Measurements from ENCODE around the gene RCCD1. TPM values are rescaled to one million over a fixed set of nuclear protein-coding genes. Genes with fewer than 3 reads are reported as not detected.

Gene RCCD1
- total RNA-seq, 1 donor from 2014 or later: 21.5 TPM

DNA sequence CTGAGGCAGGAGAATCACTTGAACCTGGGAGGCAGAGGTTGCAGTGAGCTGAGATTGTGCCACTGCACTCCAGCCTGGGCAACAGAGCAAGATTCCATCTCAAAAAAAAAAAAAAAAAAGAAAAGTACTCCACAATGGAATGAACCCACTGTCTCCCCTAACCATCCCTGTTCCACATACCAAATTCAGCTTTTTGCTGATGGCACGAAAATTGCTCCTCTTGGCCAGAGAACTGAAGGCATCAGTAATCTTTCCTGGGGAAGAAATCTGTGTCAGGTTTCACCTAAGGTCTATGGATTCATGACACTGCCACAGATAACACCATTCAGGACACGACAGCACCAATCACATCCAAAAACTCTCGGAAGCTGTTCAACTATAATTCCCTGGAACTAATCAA is 46.5 kb downstream of the RCCD1 start:
- TF ChIP-seq, protein P1, sequence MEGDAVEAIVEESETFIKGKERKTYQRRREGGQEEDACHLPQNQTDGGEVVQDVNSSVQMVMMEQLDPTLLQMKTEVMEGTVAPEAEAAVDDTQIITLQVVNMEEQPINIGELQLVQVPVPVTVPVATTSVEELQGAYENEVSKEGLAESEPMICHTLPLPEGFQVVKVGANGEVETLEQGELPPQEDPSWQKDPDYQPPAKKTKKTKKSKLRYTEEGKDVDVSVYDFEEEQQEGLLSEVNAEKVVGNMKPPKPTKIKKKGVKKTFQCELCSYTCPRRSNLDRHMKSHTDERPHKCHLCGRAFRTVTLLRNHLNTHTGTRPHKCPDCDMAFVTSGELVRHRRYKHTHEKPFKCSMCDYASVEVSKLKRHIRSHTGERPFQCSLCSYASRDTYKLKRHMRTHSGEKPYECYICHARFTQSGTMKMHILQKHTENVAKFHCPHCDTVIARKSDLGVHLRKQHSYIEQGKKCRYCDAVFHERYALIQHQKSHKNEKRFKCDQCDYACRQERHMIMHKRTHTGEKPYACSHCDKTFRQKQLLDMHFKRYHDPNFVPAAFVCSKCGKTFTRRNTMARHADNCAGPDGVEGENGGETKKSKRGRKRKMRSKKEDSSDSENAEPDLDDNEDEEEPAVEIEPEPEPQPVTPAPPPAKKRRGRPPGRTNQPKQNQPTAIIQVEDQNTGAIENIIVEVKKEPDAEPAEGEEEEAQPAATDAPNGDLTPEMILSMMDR (IDR thresholded peaks at IDR 0.05; ENCODE audit: unreplicated experiment): no peak

DNA sequence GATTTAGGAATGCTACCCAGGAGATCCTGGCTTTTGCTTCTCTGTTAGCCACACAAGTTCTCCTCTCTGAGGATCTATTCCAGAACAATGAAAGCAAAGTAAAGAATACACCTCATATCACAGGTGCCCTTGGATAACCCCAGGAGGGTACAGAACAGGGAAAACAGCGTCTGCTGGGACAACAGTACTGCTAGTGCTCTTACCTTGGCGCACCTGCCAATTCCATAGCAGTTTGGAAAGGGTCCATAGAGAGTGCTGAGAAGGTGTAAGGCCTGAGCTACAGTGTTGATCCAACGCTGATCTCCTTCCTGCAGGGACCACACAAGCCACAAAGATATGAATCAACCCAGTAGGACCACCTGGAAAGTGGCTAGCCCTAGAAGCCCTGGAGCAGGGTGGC is 52.6 kb downstream of the RCCD1 start:
- no peak overlapping the region for H3K27ac Mint-ChIP-seq

More for the DNA sequence above, 46.5 kb downstream of the RCCD1 start:
- no peaks in the 10 kb centered on the region for H3K9me3 Mint-ChIP-seq
- no peak overlapping the region for H3K27ac Mint-ChIP-seq
- no peaks in the 10 kb centered on the region for H3K27me3 Mint-ChIP-seq (ENCODE audit: low read depth)
- no peak for DNase-seq (ENCODE audit: low spot score in 2 of 2, unreplicated experiment in 2 of 2)
- peaks cover 48% of the 10 kb centered on the region for H3K36me3 Mint-ChIP-seq
- no peaks in the 10 kb centered on the region for H3K4me1 Mint-ChIP-seq
- no peak overlapping the region for H3K4me3 Mint-ChIP-seq

More for the DNA sequence above, 52.6 kb downstream of the RCCD1 start:
- TF ChIP-seq, protein P1 (IDR thresholded peaks at IDR 0.05; ENCODE audit: unreplicated experiment): no peak
- Mint-ChIP-seq H3K27me3 (ENCODE audit: low read depth) (no peaks in the 10 kb centered on the region), H3K4me3 (no peak overlapping the region), H3K36me3 (peaks cover 46% of the 10 kb centered on the region), H3K9me3 (no peaks in the 10 kb centered on the region), H3K4me1 (no peaks in the 10 kb centered on the region)
- no peak for DNase-seq (ENCODE audit: low spot score in 2 of 2, unreplicated experiment in 2 of 2)

Other genes with a start within 250 kb of the RCCD1 start
- gene BLM, start 237.5 kb upstream of the RCCD1 start, total RNA-seq: 11.2 to 13.4 TPM (median 12.9 TPM) in 3 replicates
- gene FURIN, start 86.3 kb upstream of the RCCD1 start, total RNA-seq: 97.7 to 98.8 TPM (median 98.8 TPM) in 3 replicates
- gene FES, start 70.4 kb upstream of the RCCD1 start, total RNA-seq: 26.5 to 32.6 TPM (median 29.4 TPM) in 3 replicates
- gene MAN2A2, start 51.6 kb upstream of the RCCD1 start, total RNA-seq: 89.0 to 104 TPM (median 101 TPM) in 3 replicates
- 11.5 to 12.4 TPM (median 11.9 TPM) in 3 replicates for gene HDDC3, start 22.3 kb upstream of the RCCD1 start, total RNA-seq
- gene UNC45A, start 19.6 kb upstream of the RCCD1 start, total RNA-seq: 75.8 to 79.7 TPM (median 79.3 TPM) in 3 replicates
- 51.7 to 59.1 TPM (median 56.9 TPM) in 3 replicates for gene PRC1, start 39.7 kb downstream of the RCCD1 start, total RNA-seq
- 21.7 to 26.2 TPM (median 25.2 TPM) in 3 replicates for gene VPS33B, start 67.7 kb downstream of the RCCD1 start, total RNA-seq
- 0.14 to 0.29 TPM (median 0.18 TPM) in 3 replicates for gene SV2B, start 145.4 kb downstream of the RCCD1 start, total RNA-seq

Measured in mesothelial cell of epicardium (in vitro differentiated cells).